Smooth muscle cell of the coronary artery (primary cell): ENCODE results near the gene FANCD2OS. TPM values are rescaled to one million over a fixed set of nuclear protein-coding genes. Genes with fewer than 3 reads are reported as not detected.

Source experiments
- total RNA-seq: library from RNA; depleted of rRNA; stranded (reverse); fragments of >200 nt; gene quantifications from 2 replicates; pipeline ENCODE4 v1.2.3, GENCODE V29; 2014; ENCODE audit warnings: low replicate concordance

FANCD2OS gene
- total RNA-seq: not detected in 2 replicates

DNA sequence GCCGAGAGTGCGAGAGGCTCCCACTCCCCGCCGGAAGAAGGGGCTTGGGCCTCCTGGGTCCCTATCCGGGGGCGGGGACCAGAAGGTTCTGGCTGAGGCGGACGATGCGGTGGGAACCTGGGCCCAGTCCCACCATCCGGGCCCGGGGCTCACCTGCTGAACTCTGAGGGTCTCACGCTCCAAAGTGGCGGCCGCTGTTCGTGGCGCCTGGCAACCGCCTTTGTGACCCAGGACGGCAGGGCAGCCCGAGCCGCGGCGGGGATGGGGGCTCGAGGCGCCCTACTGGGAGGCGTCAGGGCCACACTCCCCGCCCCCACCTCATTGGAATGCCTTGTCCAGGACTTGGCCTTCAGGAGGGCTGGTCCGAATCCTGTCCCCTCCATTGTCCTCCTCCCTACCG lies at the start of gene FANCD2OS:
Gene FANCD2OS, minus strand, starts transcription at position 165 of the 400 bp plus-strand sequence. CDS start 3,481 bp downstream, outside the sequence.

DNA sequence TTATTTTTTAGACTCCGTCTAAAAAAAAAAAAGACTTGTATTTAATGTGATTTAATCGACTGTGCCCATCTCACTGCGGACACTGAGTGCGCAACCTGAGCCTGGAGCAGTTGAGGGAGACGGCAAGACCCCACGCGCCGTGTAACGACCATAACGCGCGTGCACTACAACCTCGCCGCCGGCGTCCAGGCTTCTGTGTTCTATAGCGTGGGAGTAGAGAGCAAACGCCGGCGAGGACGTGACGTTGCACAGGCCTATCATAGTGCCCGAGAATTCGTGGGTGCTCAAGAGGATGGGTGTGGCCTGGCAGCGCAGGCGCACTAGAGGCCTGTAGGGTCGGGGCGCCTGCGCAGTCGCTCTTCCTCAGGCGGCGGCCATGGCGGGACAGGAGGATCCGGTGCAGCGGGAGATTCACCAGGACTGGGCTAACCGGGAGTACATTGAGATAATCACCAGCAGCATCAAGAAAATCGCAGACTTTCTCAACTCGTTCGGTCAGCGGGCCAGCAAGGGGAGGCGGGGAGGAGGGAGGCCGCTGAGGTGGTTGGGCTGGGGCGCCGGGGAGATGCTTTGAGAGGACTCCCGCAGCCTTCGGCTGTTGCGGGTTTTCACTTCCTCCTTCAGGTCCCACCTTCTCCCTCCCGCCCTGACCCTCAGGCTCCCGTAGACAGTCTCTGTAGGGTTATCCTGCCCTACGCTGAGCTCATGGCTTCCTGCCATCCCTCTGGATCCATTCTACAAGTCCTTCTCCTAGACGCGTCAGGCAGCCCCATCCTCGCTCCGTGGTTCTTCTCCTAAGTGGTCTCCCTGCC lies 7.5 kb upstream of the FANCD2OS start, which contains the start of gene BRK1:
Gene BRK1, plus strand, starts transcription at position 350 of the 812 bp plus-strand sequence. Its CDS starts 27 bp downstream, at position 377.

Other genes starting within 250 kb of the FANCD2OS start
- not detected in 2 replicates for gene CIDEC, start 228.0 kb downstream of the FANCD2OS start, total RNA-seq
- 18.8 and 31.5 TPM in 2 replicates for gene JAGN1, start 217.6 kb downstream of the FANCD2OS start, total RNA-seq
- 0.23 and 0.98 TPM in 2 replicates for gene IL17RE, start 205.4 kb downstream of the FANCD2OS start, total RNA-seq
- 20.9 and 21.8 TPM in 2 replicates for gene IL17RC, start 191.2 kb downstream of the FANCD2OS start, total RNA-seq
- 21.6 and 37.4 TPM in 2 replicates for gene CRELD1, start 174.4 kb downstream of the FANCD2OS start, total RNA-seq
- 0.70 and 1.3 TPM in 2 replicates for gene PRRT3, start 155.8 kb downstream of the FANCD2OS start, total RNA-seq
- 41.7 and 103 TPM in 2 replicates for gene EMC3, start 121.4 kb downstream of the FANCD2OS start, total RNA-seq
- gene FANCD2, start 81.8 kb downstream of the FANCD2OS start, total RNA-seq: 1.5 and 9.2 TPM in 2 replicates
- 125 and 135 TPM in 2 replicates for gene BRK1, start 7.4 kb upstream of the FANCD2OS start, total RNA-seq
- gene VHL, start 33.5 kb upstream of the FANCD2OS start, total RNA-seq: 29.1 and 32.7 TPM in 2 replicates
- 4.1 and 6.8 TPM in 2 replicates for gene IRAK2, start 56.7 kb upstream of the FANCD2OS start, total RNA-seq
- 7.1 and 9.8 TPM in 2 replicates for gene TATDN2, start 140.2 kb upstream of the FANCD2OS start, total RNA-seq
- gene GHRL, start 184.7 kb upstream of the FANCD2OS start, total RNA-seq: 0.30 TPM in 1 of 2 replicates, not detected in the other
- 379 and 528 TPM in 2 replicates for gene SEC13, start 212.9 kb upstream of the FANCD2OS start, total RNA-seq